ENCODE measurements around the gene GSK3B. TPM values are rescaled to one million over a fixed set of nuclear protein-coding genes. Genes with fewer than 3 reads are reported as not detected.

The GSK3B gene
- polyA plus RNA-seq, 1 experiment = 43.4 TPM

GRCh38 chr3:119826711-119827608, 267.3 kb downstream of the GSK3B start:
- CTCF ChIA-PET = interaction anchor here (0.6 kb wide), 1 partner anchor 741 kb away, joined by 3 read pairs; no protein-coding TSS in a partner anchor
- Histone ChIP-seq H3K9me3 (ENCODE audit: control insufficient read depth, insufficient read depth, low read length) (no peaks in the 10 kb centered on the region), H3K27ac (ENCODE audit: low read depth, low read length) (no peak overlapping the region), H3K27me3 (ENCODE audit: control insufficient read depth, insufficient read depth, low read length) (no peaks in the 10 kb centered on the region), H3K4me3 (ENCODE audit: low read depth, low read length) (no peak overlapping the region)
- no peak for DNase-seq (ENCODE audit: low read depth, low spot score)
- TF ChIP-seq CTCF (IDR thresholded peaks at IDR 0.05; ENCODE audit: low read depth, low read length) = no peak
- POLR2A ChIA-PET = interaction anchor here (0.6 kb wide), 1 partner anchor 259 kb away, joined by 3 read pairs; no protein-coding TSS in a partner anchor

- POLR2A ChIA-PET = no interaction called here
- CTCF ChIA-PET = interaction anchor here (0.6 kb wide), 1 partner anchor 742 kb away, joined by 3 read pairs; no protein-coding TSS in a partner anchor
- Histone ChIP-seq H3K9me3 (ENCODE audit: control insufficient read depth, insufficient read depth, low read length) (no peaks in the 10 kb centered on the region), H3K27ac (ENCODE audit: low read depth, low read length) (no peak overlapping the region), H3K27me3 (ENCODE audit: control insufficient read depth, insufficient read depth, low read length) (no peaks in the 10 kb centered on the region), H3K4me3 (ENCODE audit: low read depth, low read length) (no peak overlapping the region)
- no peak for TF ChIP-seq CTCF (IDR thresholded peaks at IDR 0.05; ENCODE audit: low read depth, low read length)
- no peak for DNase-seq (ENCODE audit: low read depth, low spot score)
Observed at GRCh38 chr3:119825820-119826219, 268.4 kb downstream of the GSK3B start.

- H3K27me3 ChIP-seq (ENCODE audit: control insufficient read depth, insufficient read depth, low read length) = peaks cover 4% of the 10 kb centered on the region
- no peak for TF ChIP-seq CTCF (IDR thresholded peaks at IDR 0.05; ENCODE audit: low read depth, low read length)
- H3K27ac ChIP-seq (ENCODE audit: low read depth, low read length) = no peak overlapping the region
- DNase-seq (ENCODE audit: low read depth, low spot score) = no peak
- no peak overlapping the region for H3K4me3 ChIP-seq (ENCODE audit: low read depth, low read length)
- no peaks in the 10 kb centered on the region; the same call in 1 of the 2 replicates for H3K9me3 ChIP-seq (ENCODE audit: control insufficient read depth, insufficient read depth, low read length)
- CTCF ChIA-PET = interaction anchor here (1.9 kb wide), 1 partner anchor 11 kb away, joined by 7 read pairs; no protein-coding TSS in a partner anchor
- POLR2A ChIA-PET = no interaction called here
Observed at GRCh38 chr3:119819806-119820205, 274.4 kb downstream of the GSK3B start.

- Histone ChIP-seq H3K27me3 (ENCODE audit: control insufficient read depth, insufficient read depth, low read length) (peaks cover 7% of the 10 kb centered on the region), H3K27ac (ENCODE audit: low read depth, low read length) (no peak overlapping the region), H3K4me3 (ENCODE audit: low read depth, low read length) (no peak overlapping the region), H3K9me3 (ENCODE audit: control insufficient read depth, insufficient read depth, low read length) (no peaks in the 10 kb centered on the region; the same call in 1 of the 2 replicates)
- no peak for DNase-seq (ENCODE audit: low read depth, low spot score)
- TF ChIP-seq CTCF (IDR thresholded peaks at IDR 0.05; ENCODE audit: low read depth, low read length) = no peak
- CTCF ChIA-PET = interaction anchor here (0.7 to 1.9 kb wide), 2 partner anchors 11 to 94 kb away, joined by 4 to 7 read pairs; no protein-coding TSS in a partner anchor
- POLR2A ChIA-PET = no interaction called here
Observed at GRCh38 chr3:119818937-119819336, 275.3 kb downstream of the GSK3B start.

Data from AG04450 (cell line).